HCT116 (cell line): ENCODE results near the gene IL22RA1. TPM values are rescaled to one million over a fixed set of nuclear protein-coding genes. Genes with fewer than 3 reads are reported as not detected.

ENCODE experiments used
- ATAC-seq: fragments of 200-7000 bp; cut with Tn5 transposase; 2 replicates; pipeline ENCODE4 v1.9.1; 2020; ENCODE audit warnings: mild to moderate bottlenecking, moderate library complexity
- BruUV-seq: library from RNA; stranded (reverse); fragments of 400-500 nt; replicated peaks from 2 replicates; lab custom pipeline; 2021; lab: Mats Ljungman, UMichigan
- CTCF ChIA-PET: fragments of 300-600 bp; sonication (Branson Sonifier 250); formaldehyde crosslinking; loops from one replicate; lab custom pipeline; 2021; ENCODE audit warnings: antibody characterized with exemption; lab: Charles Lee
- POLR2A ChIA-PET: fragments of 300-600, 350-600 bp; sonication (Branson Sonifier 250); formaldehyde crosslinking; loops from one replicate; lab custom pipeline; 2021; ENCODE audit warnings: antibody characterized with exemption; lab: Charles Lee
- RAD21 ChIA-PET, 2 experiments: fragments of 300-600 bp; sonication (Branson Sonifier 250); formaldehyde crosslinking; loops; one replicate each; lab custom pipeline; 2023; ENCODE audit warnings: low total read pairs in 2 of 2; ENCODE audit not compliant: uncharacterized antibody in 2 of 2, unreplicated experiment in 2 of 2, low non-redundant PET in 1 of 2; lab: Charles Lee
- DNase-seq: peaks from one replicate; pipeline ENCODE4 v3.0.0-alpha.2; 2010; ENCODE audit warnings: low read depth, low spot score
- H2AFZ ChIP-seq: fragments of 200-600 bp; shearing (Covaris generic), sonication (generic); 2 replicates; pipeline ENCODE4 v1.6.1; 2017; ENCODE audit warnings: low read depth, mixed run types, mixed read lengths, antibody characterized with exemption, low read length; ENCODE audit not compliant: poor library complexity, severe bottlenecking
- H3K27ac ChIP-seq: 2 replicates; pipeline ENCODE4 v1.5.1; 2012; ENCODE audit warnings: low read depth, low read length
- H3K27me3 ChIP-seq: fragments of 200-600 bp; sonication (generic); 2 replicates; pipeline ENCODE4 v1.6.1; 2016; ENCODE audit warnings: mixed run types, low read length, mixed read lengths; ENCODE audit not compliant: insufficient read depth
- H3K36me3 ChIP-seq, 2 experiments: fragments of 200-500 bp in 1 of 2; fragments of 200-600 bp in 1 of 2; sonication (Bioruptor generic) in 1 of 2; sonication (generic) in 1 of 2; 2 replicates each; pipeline versions ENCODE4 v1.5.1 to v1.6.1; 2014 to 2016; ENCODE audit warnings: low read length in 2 of 2, inconsistent platforms in 1 of 2, mixed read lengths in 1 of 2, mixed run types in 1 of 2; ENCODE audit not compliant: insufficient read depth in 2 of 2, control insufficient read depth in 1 of 2
- H3K4me1 ChIP-seq, 2 experiments: fragments of 200-600 bp in 1 of 2; sonication (generic) in 1 of 2; 2 replicates each; pipeline versions ENCODE4 v1.5.1 to v1.6.1; 2012 to 2017; ENCODE audit warnings: low read length in 2 of 2, inconsistent platforms in 1 of 2, mild to moderate bottlenecking in 1 of 2, mixed read lengths in 1 of 2, mixed run types in 1 of 2, moderate library complexity in 1 of 2; ENCODE audit not compliant: insufficient read depth in 2 of 2, control insufficient read depth in 1 of 2
- H3K4me2 ChIP-seq: fragments of 200-600 bp; sonication (generic); 2 replicates; pipeline ENCODE4 v1.6.1; 2017; ENCODE audit warnings: mixed run types, low read length, mixed read lengths
- H3K4me3 ChIP-seq, 2 experiments: fragments of 200-600 bp in 1 of 2; sonication (generic) in 1 of 2; replicated peaks in 1 of 2; 2 replicates each; pipeline ENCODE4 v1.5.1; 2011 to 2016; ENCODE audit warnings: low read length in 2 of 2, control low read depth in 1 of 2, low read depth in 1 of 2, mild to moderate bottlenecking in 1 of 2, mixed read lengths in 1 of 2, mixed run types in 1 of 2
- H3K79me2 ChIP-seq: fragments of 200-600 bp; sonication (generic); 2 replicates; pipeline ENCODE4 v1.6.1; 2017; ENCODE audit warnings: mild to moderate bottlenecking, mixed run types, low read length, moderate library complexity, mixed read lengths; ENCODE audit not compliant: insufficient read depth
- H3K9ac ChIP-seq: fragments of 200-600 bp; sonication (generic); 2 replicates; pipeline ENCODE4 v1.6.1; 2016; ENCODE audit warnings: low read length, mixed read lengths
- H3K9me2 ChIP-seq: fragments of 200-600 bp; sonication (generic), shearing (Covaris generic); 2 replicates; pipeline ENCODE4 v1.6.1; 2017; ENCODE audit warnings: mixed run types, mild to moderate bottlenecking, moderate library complexity; ENCODE audit not compliant: insufficient read depth
- H3K9me3 ChIP-seq, 2 experiments: fragments of 200-500 bp in 1 of 2; fragments of 200-600 bp in 1 of 2; sonication (Bioruptor generic) in 1 of 2; sonication (generic) in 1 of 2; 2 replicates each; pipeline ENCODE4 v1.6.1; 2014 to 2017; ENCODE audit warnings: low read length in 2 of 2, mixed read lengths in 2 of 2, inconsistent platforms in 1 of 2, low read depth in 1 of 2, mild to moderate bottlenecking in 1 of 2, mixed run types in 1 of 2, moderate library complexity in 1 of 2; ENCODE audit not compliant: control insufficient read depth in 1 of 2, insufficient read depth in 1 of 2
- H4K20me1 ChIP-seq: fragments of 200-600 bp; sonication (generic), shearing (Covaris generic); 2 replicates; pipeline ENCODE4 v1.6.1; 2017; ENCODE audit warnings: mixed run types, mild to moderate bottlenecking, moderate library complexity; ENCODE audit not compliant: insufficient read depth
- ELF1 ChIP-seq: IDR thresholded peaks from 2 replicates; pipeline ENCODE4 v1.6.1; 2012; ENCODE audit warnings: low read depth, borderline replicate concordance
- EZH2phosphoT487 ChIP-seq: fragments of 200-600 bp; IDR thresholded peaks from 2 replicates; pipeline ENCODE4 v1.6.1; 2018; ENCODE audit warnings: antibody characterized with exemption, borderline replicate concordance
- FOSL1 ChIP-seq: IDR thresholded peaks from 2 replicates; pipeline ENCODE4 v1.6.1; 2012; ENCODE audit warnings: low read depth
- JUND ChIP-seq: IDR thresholded peaks from 2 replicates; pipeline ENCODE4 v1.6.1; 2012
- MAX ChIP-seq: IDR thresholded peaks from 2 replicates; pipeline ENCODE4 v1.6.1; 2012
- POLR2AphosphoS5 ChIP-seq: IDR thresholded peaks from 2 replicates; pipeline ENCODE4 v1.6.1; 2011; ENCODE audit warnings: mild to moderate bottlenecking, low read depth, low read length, moderate library complexity
- RAD21 ChIP-seq: IDR thresholded peaks from 2 replicates; pipeline ENCODE4 v1.6.1; 2012; ENCODE audit warnings: low read depth, mild to moderate bottlenecking
- SP1 ChIP-seq: IDR thresholded peaks from 2 replicates; pipeline ENCODE4 v1.6.1; 2012; ENCODE audit warnings: low read depth
- SRF ChIP-seq: IDR thresholded peaks from 2 replicates; pipeline ENCODE4 v1.6.1; 2012; ENCODE audit warnings: low read depth
- TCF7L2 ChIP-seq: IDR thresholded peaks from 2 replicates; pipeline ENCODE4 v1.7.0; 2011; ENCODE audit warnings: borderline replicate concordance, inconsistent platforms; ENCODE audit not compliant: insufficient read depth, insufficient read length; ENCODE audit errors: extremely low read depth
- ZNF274 ChIP-seq: fragments of 200-500 bp; sonication (Bioruptor generic); IDR thresholded peaks from 2 replicates; pipeline ENCODE4 v1.6.1; 2014; ENCODE audit warnings: mild to moderate bottlenecking, low read depth, low read length, inconsistent platforms
- intact Hi-C: fragments of 100-400 bp; cut with micrococcal nuclease; formaldehyde crosslinking; loops from 2 replicates; pipeline ENCODE4 v1.10.0; 2022
- total RNA-seq: library from RNA; stranded (reverse); gene quantifications from one replicate; pipeline ENCODE4 v1.2.1, GENCODE V29; 2021; ENCODE audit not compliant: unreplicated experiment
- TF ChIP-seq, protein P1 (sequence below): IDR thresholded peaks from 2 replicates; pipeline ENCODE4 v1.6.1; 2011; ENCODE audit warnings: mild to moderate bottlenecking, low read length, moderate library complexity; ENCODE audit not compliant: insufficient replicate concordance; ENCODE audit errors: extremely low read depth
- TF ChIP-seq, protein P2 (sequence below): IDR thresholded peaks from 2 replicates; pipeline ENCODE4 v1.6.1; 2012

The IL22RA1 gene
- total RNA-seq, 1 experiment from 2014 or later, result 2.1 TPM

DNA sequence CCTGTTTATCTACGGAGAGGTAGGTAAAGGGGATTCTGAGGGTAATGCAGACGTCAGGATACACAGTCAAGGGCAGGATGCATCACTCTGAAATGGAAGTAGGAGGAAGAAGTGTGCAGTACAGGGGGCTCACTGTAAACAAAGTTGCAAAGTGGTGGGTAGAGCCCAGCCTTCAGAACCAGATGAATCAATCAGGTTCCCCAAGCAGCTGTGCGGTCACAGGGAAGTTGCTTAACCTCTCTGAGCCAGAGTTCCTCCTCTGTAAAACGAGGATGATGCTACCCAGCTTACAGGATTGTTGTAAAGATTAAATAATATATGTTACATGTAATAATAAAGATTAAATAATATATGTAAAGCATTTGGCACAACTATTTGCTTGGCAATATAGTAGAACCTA, 17.5 kb downstream of the IL22RA1 start:
- Histone ChIP-seq H3K9ac (no peak overlapping the region), H3K4me3 (no peak overlapping the region), H3K9me3 (peaks cover 0 to 3% of the 10 kb centered on the region in 2 experiments; a peak in 1 of 4 replicates), H3K27ac (no peak overlapping the region), H3K4me1 (no peaks in the 10 kb centered on the region), H4K20me1 (no peaks in the 10 kb centered on the region), H3K4me2 (no peak overlapping the region), H3K36me3 (peaks cover 0 to 4% of the 10 kb centered on the region in 2 experiments; a peak in 1 of 4 replicates), H3K79me2 (no peaks in the 10 kb centered on the region), H3K9me2 (no peaks in the 10 kb centered on the region), H2AFZ (no peak overlapping the region), H3K27me3 (no peaks in the 10 kb centered on the region)
- RAD21 ChIA-PET, result no interaction called here
- POLR2A ChIA-PET, result no interaction called here
- ATAC-seq (no peak), DNase-seq (no peak)
- BruUV-seq, result no TSS peak
- CTCF ChIA-PET, result interaction anchor here (1.1 kb wide), 1 partner anchor 25 kb away, joined by 4 read pairs; no protein-coding TSS in a partner anchor
- intact Hi-C loops, result no loop called here
- TF ChIP-seq MAX (no peak), EZH2phosphoT487 (no peak), RAD21 (no peak), FOSL1 (no peak), POLR2AphosphoS5 (no peak)
- TF ChIP-seq, protein P1, sequence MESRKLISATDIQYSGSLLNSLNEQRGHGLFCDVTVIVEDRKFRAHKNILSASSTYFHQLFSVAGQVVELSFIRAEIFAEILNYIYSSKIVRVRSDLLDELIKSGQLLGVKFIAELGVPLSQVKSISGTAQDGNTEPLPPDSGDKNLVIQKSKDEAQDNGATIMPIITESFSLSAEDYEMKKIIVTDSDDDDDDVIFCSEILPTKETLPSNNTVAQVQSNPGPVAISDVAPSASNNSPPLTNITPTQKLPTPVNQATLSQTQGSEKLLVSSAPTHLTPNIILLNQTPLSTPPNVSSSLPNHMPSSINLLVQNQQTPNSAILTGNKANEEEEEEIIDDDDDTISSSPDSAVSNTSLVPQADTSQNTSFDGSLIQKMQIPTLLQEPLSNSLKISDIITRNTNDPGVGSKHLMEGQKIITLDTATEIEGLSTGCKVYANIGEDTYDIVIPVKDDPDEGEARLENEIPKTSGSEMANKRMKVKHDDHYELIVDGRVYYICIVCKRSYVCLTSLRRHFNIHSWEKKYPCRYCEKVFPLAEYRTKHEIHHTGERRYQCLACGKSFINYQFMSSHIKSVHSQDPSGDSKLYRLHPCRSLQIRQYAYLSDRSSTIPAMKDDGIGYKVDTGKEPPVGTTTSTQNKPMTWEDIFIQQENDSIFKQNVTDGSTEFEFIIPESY, result no peak

- H3K4me2 ChIP-seq, result no peak overlapping the region
- DNase-seq, result no peak
- TF ChIP-seq ZNF274 (no peak), SP1 (no peak), FOSL1 (no peak), SRF (no peak), JUND (no peak), TCF7L2 (no peak), ELF1 (no peak)
- TF ChIP-seq, protein P2, sequence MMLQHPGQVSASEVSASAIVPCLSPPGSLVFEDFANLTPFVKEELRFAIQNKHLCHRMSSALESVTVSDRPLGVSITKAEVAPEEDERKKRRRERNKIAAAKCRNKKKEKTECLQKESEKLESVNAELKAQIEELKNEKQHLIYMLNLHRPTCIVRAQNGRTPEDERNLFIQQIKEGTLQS, result no peak
- TF ChIP-seq, protein P1, result no peak
- H3K9me3 ChIP-seq, result no peaks in the 10 kb centered on the region
- no peak overlapping the region for H3K27ac ChIP-seq
- no peak for ATAC-seq
- no peaks in the 10 kb centered on the region for H3K36me3 ChIP-seq
- RAD21 ChIA-PET, result no interaction called here
- H3K9ac ChIP-seq, result no peak overlapping the region
- no peaks in the 10 kb centered on the region for H3K27me3 ChIP-seq
- H3K79me2 ChIP-seq, result no peaks in the 10 kb centered on the region
- H3K9me2 ChIP-seq, result no peaks in the 10 kb centered on the region
- H2AFZ ChIP-seq, result no peak overlapping the region
- CTCF ChIA-PET, result no interaction called here
- H3K4me1 ChIP-seq, result no peaks in the 10 kb centered on the region
- no TSS peak for BruUV-seq
- intact Hi-C loops, result no loop called here
- POLR2A ChIA-PET, result no interaction called here
- H4K20me1 ChIP-seq, result no peaks in the 10 kb centered on the region
- no peak overlapping the region for H3K4me3 ChIP-seq
Observed at GRCh38 chr1:24124980-24125379, 18.0 kb downstream of the IL22RA1 start.
